ENCODE data around the gene SNED1.

The SNED1 gene

GRCh38 chr2:241048149-241048948, 49.9 kb downstream of the SNED1 start:
- DNase-seq (ENCODE audit: low read depth), result no peak

GRCh38 chr2:241048949-241049343, 50.5 kb downstream of the SNED1 start:
- DNase-seq (ENCODE audit: low read depth), result no peak

DNA sequence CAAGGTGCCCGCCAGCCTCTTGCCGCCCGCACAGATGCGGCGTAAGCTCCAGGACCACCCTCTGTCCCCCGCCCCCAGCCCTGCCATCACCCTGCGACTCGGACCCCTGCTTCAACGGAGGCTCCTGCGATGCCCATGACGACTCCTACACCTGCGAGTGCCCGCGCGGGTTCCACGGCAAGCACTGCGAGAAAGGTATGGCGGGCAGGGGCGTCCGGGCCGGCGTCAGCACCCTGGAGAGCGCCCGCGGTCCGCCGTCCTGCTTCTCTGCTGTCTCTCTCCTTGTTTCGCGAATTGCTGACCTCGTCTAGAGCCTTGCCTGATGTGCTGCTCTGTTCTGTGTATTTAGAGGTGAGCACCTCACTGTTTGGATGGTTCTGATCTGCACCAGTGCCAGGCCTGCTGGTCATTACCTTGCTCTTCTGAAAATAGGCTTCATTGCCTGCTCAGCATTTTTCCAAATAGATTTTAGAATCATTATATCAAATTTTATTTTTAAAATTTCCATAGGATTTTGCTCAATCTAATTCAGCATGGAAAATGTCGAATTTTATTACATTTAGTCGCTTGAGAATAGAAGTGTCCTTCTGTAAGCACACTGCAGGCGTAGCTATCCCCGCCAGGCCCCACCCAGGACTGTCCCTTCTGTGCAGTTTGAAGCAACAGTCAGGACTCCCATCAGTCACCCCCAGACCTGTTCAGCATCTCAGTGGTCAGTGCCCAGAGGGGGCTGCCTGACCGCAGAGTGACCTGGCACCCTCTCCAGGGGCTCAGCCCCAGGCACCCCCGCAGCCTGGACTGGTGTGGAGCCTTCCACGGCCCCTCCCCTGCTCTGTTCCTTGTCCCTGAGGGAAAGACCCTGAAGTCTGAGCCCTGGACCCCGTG, 51.6 kb downstream of the SNED1 start:
- no peak for DNase-seq (ENCODE audit: low read depth)

DNA sequence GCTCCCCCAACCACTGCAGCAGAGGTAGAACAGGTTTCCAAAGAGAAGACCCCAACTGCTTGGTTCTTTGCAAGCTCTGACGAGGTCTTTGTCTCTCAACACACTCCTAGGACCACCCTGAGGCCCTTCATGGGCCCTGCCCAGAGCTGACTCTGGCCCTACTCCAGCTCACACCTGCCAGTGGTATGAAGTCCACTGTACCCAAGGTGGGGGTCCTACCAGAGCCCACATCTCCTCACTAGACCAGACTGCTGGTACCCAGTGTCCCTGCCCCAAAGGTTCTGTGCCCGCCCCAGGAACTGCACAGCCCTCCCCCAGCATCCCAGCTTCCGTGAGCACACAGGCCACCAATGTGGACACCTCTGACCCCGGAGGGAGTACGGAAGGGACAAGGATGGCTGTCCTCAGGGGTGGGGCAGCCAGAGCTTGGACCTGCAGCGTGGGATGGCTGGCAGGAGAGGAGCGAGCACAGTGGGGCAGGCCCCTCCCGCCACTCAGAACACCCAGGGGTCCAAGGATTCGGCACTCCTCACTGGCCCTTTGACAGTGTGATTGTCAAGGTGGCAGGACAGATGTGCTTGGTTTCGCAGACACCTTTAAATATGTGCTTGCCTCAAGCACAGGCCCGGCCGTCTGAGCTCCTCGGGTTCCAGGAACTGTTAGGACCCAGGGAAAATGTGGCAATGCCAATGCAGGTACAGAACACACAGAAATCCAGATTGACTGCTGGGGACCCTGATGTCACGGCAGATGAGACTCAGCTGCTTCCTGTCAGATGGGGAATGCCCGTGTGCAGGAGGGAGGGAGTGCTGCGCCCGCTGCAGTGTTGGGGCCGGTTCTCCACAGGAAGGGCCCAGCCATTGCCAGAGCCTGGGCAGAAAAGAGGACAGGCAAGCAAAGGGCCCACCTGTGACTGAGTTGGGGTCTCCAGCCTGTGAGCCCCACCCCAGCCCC, 52.5 kb downstream of the SNED1 start:
- DNase-seq (ENCODE audit: low read depth), result no peak

DNA sequence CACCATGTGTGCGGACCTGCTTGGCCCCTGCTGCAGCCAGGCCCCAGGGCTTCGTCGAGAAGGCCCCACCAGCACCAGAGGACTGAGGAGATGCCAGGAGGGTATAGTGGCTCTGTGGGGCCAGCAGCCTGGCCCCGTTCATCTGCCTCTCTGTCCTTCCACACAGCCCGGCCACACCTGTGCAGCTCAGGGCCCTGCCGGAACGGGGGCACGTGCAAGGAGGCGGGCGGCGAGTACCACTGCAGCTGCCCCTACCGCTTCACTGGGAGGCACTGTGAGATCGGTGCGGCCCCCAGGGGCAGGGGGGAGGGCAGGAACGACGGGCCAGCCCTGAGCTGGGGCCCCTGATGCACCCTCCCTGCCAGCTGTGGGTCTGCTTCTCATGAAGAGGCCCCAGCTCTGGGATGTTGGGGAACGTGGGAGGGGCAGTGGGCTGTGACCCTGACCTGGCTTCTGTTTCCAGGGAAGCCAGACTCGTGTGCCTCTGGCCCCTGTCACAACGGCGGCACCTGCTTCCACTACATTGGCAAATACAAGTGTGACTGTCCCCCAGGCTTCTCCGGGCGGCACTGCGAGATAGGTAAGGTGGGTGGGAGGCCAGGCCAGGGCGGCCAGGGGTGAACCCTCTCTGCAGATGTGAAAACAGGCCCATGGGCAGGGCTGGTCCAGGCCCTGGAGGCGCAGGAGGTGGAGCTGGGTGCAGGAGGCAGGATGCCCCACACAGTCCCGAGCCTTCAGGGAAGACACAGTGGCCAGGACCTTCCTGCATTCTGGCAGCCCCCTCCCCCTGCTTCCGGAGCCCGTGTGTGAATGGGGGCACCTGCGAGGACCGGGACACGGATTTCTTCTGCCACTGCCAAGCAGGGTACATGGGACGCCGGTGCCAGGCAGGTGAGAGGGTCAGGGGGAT, 53.4 kb downstream of the SNED1 start:
- DNase-seq (ENCODE audit: low read depth), result no peak

DNA sequence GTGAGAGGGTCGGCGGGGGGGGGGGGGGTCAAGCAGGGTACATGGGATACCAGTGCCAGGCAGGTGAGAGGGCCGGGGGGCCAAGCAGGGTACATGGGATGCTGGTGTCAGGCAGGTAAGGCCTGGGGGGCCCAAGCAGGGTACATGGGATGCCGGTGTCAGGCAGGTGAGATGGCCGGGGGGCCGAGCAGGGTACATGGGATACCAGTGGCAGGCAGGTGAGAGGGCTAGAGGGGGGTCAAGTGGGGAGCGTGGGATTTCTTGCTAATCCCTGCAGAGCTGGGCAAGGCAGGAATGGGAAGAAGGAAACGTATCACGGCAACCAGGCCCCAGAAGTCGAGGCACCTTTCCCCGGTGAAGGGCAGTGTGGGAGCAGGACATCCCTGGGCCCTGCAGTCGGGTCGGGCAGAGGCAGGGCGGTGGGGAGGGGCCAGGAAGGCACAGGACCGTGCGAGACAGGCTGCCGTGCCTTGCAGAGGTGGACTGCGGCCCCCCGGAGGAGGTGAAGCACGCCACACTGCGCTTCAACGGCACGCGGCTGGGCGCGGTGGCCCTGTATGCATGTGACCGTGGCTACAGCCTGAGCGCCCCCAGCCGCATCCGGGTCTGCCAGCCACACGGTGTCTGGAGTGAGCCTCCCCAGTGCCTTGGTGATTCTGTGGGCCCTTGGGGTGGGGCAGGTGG, 54.4 kb downstream of the SNED1 start:
- no peak for DNase-seq (ENCODE audit: low read depth)

- no peak for DNase-seq (ENCODE audit: low read depth)
These were observed 55.3 kb downstream of the SNED1 start for GRCh38 chr2:241053576-241054251.

GRCh38 chr2:241061275-241061674, 62.9 kb downstream of the SNED1 start:
- peak; percentile 61 for DNase-seq (ENCODE audit: low read depth)

DNA sequence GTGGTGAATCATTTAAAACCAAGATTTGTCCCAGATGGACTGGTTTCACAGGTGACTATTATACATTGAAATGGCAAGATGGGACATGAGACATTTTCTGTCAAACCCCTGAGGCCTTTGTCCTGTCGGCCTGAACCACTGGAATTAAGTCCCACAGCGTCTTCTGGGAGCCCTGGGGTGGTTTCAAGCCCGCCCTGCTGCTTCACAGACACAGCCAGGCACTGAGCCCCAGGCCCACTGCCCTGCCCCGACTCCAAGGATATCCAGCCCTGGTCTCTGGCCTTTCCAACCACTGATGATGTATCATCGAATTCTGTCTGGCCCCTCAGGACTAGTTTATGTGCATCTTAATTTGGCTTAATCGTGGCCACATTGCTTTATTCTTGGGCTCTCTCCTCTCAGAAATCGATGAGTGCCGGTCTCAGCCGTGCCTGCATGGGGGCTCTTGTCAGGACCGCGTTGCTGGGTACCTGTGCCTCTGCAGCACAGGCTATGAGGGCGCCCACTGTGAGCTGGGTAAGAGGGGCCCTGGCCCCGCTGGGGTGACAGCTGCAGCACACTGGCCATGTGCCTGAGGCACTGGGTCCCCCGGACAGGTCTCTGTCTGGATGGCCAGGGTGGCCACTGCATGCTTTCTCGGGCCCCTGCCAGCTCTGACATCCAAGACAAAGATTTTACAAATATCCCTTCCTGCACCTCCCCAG, 64.1 kb downstream of the SNED1 start:
- DNase-seq (ENCODE audit: low read depth), result no peak

DNA sequence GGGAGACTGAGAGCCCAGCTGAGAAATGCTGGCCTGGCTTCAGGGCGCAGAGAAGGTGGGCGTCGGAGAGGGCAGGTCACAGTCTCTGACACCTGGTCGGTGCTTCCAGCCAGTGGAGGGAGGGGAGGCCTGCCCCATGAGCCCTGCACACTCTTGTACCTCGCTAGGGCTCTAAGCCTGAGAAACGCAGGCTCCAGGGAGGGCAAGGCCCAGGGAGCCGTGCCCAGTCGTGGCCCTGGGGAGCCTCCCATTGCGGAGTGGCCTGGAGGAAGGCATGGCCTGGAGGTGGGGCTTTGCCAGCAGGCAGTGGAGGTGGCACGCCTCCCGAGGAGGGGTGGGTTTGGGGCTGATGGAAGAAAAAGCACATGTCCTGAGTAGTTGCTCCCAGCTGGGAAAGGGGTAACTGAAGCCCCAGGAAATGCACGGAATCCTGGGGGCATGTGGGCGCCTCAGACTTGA, 64.7 kb downstream of the SNED1 start:
- no peak for DNase-seq (ENCODE audit: low read depth)

- no peak for DNase-seq (ENCODE audit: low read depth)
These were observed 65.2 kb downstream of the SNED1 start for GRCh38 chr2:241063587-241063986.

GRCh38 chr2:241064008-241064801, 65.8 kb downstream of the SNED1 start:
- DNase-seq (ENCODE audit: low read depth), result no peak

GRCh38 chr2:241064802-241065354, 66.5 kb downstream of the SNED1 start:
- DNase-seq (ENCODE audit: low read depth), result no peak

DNA sequence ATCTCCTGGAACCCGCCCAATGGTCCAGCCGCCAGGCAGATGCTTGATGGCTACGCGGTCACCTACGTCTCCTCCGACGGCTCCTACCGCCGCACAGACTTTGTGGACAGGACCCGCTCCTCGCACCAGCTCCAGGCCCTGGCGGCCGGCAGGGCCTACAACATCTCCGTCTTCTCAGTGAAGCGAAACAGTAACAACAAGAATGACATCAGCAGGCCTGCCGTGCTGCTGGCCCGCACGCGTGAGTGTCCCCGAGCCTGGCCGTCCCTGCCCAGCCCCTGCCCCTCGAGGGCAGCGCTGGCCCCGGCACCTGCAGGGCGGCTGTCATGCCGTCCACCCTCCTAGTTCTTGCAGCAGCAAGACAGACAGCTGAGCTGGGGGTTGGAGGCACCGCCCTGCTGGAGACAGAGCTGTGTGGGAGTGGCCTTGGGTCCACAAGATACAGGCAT, 67.0 kb downstream of the SNED1 start:
- DNase-seq (ENCODE audit: low read depth), result no peak

- no peak for DNase-seq (ENCODE audit: low read depth)
These were observed 67.9 kb downstream of the SNED1 start for GRCh38 chr2:241066171-241066892.

- DNase-seq (ENCODE audit: low read depth), result no peak
These were observed 68.5 kb downstream of the SNED1 start for GRCh38 chr2:241066893-241067341.
